GM19099 (cell line): ENCODE results near the gene NEK3.

ENCODE experiments used
- POLR2A ChIP-seq: IDR thresholded peaks from 3 replicates; pipeline ENCODE4 v1.6.1; 2011; ENCODE audit warnings: low read depth; ENCODE audit not compliant: insufficient read length; ENCODE audit errors: extremely low read depth

The NEK3 gene

DNA sequence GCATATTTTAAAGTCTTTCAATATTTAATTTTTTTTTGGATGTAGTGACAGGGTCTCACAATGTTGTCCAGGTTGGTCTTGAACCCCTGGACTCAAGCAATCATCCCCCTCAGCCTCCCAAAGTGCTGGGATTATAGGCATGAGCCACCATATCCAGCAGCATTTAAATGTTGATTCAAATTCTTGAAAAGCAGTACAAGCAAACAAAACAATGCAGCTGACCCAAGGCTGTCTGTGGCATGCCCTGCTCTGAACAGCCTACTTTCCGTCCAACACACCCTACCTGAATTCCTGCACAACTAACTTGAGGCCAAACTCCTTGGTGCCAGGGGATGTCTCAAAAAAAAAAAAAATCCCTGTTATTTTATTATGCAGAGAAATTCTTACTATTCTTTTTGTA is 53.6 kb downstream of the NEK3 start:
- TF ChIP-seq POLR2A, result no peak

DNA sequence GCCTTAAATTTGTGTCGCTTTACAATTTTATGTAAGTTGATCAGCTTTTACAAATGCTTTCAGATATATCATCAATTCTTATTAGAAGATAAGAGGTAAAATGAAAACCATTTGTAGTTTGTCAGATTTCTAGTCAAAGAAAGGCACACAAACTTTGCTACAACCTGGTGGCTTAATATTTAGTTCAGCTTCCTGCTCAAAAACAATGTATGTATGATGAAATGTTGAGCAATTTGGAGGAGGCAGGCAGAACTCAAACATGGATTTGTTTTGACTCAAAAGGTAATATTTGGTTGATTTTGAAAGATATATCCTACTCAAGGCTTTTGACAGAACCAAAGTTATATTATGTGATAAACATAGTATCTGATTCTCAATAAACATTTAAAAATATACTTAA is 54.8 kb downstream of the NEK3 start:
- no peak for TF ChIP-seq POLR2A

DNA sequence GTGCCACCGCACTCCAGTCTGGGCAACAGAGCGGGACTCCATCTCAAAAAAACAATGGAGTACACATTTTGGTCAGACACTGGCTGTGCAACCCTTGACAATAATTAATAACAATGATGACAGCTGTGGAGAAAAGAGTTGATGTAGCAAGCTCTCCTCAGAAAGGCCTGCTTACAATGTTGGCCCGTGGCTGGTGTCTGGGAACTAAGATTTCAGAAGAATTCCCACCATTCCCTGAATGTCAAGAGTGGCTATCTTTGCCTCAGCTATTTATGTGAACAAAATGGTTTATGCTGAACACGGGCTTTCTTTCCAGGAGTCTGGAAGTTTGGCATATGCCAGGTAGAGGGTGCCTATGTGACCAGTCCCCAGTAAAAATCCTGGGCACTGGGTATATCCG is 56.0 kb downstream of the NEK3 start:
- TF ChIP-seq POLR2A, result no peak

DNA sequence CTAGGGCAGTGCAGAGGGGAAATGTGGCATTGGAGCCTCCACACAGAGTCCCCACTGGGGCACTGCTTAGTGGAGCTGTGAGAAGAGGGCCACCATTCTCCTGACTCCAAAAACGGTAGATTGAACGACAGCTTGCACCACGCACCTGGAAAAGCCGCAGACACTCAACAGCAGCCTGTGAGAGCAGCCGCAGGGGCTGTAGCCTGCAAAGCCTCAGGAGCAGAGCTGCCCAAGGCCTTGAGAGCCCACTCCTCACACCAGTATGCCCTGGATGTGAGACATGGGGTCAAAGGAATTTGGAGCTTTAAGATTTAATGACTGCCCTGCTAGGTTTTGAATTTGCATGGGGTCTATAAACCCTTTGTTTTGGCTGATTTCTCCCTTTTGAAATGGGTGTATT is 62.2 kb downstream of the NEK3 start:
- TF ChIP-seq POLR2A, result no peak

DNA sequence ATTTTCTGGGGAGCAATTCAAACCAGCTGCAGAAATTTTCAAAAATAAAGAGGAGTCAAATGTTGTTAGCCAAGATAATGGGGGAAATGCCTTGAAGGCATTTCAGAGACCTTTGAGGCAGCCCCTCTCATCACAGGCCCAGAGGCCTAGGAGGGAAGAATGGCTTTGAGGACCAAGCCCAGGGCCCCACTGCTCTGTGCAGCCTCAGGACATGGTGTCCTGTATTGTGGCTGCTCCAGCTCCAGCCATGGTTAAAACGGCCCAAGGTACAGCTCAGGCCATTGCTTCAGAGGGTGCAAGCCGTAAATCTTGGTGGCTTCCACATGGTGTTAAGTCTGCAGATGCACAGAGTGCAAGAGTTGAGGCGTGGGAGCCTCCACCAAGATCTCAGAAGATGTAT is 62.6 kb downstream of the NEK3 start:
- no peak for TF ChIP-seq POLR2A

DNA sequence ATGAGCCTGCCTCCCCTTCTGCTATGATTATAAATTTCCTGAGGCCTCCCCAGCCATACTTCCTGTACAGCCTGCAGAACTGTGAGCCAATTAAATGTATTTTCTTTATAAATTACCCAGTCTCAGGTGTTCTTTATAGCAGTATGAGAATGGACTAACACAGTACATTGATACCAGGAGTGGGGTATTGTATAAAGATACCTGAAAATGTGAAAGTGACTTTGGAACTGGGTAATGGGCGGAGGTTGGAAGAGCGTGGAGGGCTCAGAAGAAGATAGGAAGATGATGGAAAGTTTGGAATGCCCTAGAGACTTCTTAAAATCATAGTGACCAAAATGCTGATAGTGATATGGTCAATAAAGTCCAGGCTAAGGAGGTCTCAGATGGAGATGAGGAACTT is 63.3 kb downstream of the NEK3 start:
- no peak for TF ChIP-seq POLR2A

DNA sequence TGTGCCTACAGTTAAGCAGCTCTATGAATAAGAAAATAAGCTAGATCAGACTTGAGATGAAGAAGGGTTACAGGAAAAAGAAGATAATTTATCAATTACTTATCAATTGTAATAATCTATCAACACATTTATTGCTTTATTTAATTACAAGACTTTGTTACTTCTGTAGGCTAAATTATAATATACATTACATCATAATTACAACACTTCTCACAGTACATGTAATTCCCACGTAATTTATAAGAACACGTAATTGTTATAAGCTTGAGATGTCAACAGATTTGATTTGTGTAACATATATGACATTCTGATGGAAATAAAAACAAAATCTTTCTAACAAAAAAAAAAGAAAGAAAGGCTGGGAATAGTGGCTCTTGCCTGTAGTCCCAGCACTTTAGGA is 67.3 kb downstream of the NEK3 start:
- TF ChIP-seq POLR2A, result no peak

DNA sequence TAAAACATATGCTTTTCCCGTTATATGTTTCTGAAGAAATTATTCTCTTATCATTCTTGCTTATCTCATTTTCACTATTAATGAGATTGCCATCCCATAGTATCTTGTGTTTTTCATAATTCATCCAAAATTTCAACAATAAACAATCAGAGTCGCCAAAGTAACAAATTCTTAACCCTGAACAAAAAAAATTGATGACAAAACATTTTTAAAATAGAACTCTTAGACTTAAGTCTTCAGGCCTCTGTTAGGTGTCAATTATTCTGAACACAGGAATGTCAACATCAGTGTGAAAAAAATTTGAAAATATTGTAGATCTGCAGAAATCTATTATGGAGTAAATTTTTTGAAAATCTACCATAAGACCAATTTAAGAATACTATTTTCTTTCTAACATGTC is 67.9 kb downstream of the NEK3 start:
- TF ChIP-seq POLR2A, result no peak

DNA sequence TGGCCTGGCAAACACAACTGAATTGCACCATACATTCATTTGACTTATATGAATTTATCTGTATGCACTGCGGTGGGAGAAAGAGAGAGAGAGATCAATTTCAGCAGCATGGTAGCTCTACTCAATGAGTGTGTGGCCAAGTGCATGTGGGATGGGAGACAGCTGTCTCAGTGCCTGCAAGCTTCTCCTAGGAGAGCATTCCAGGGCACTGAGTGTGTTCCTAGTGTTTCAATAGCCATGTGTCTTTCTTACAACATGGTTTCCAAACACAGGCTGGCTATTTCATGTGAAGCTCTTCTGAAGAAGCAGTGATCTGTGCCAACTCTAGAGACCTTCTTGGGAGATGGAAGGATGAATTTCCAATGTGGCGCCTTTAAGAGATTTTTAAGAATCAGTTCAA is 74.0 kb downstream of the NEK3 start:
- TF ChIP-seq POLR2A, result no peak
